Suprapubic skin (tissue), 4 donors: ENCODE results near the gene GRXCR2. TPM values are rescaled to one million over a fixed set of nuclear protein-coding genes. Genes with fewer than 3 reads are reported as not detected.

ENCODE experiments used
- DNase-seq, 2 donors: peaks; one replicate each; pipeline ENCODE4 v3.0.0-alpha.2; 2019; ENCODE audit warnings: low spot score in 2 of 2
- H3K27ac ChIP-seq: fragments of 200-600 bp; sonication (generic); one replicate; pipeline ENCODE4 v1.5.1; 2019
- H3K27me3 ChIP-seq: fragments of 200-600 bp; sonication (generic); one replicate; pipeline ENCODE4 v1.5.1; 2019
- H3K36me3 ChIP-seq: fragments of 200-600 bp; sonication (generic); one replicate; pipeline ENCODE4 v1.5.1; 2019
- H3K4me1 ChIP-seq: fragments of 200-600 bp; sonication (generic); one replicate; pipeline ENCODE4 v1.5.1; 2019
- H3K4me3 ChIP-seq: fragments of 200-600 bp; sonication (generic); one replicate; pipeline ENCODE4 v1.5.1; 2019; ENCODE audit warnings: mild to moderate bottlenecking
- H3K9me3 ChIP-seq: fragments of 200-600 bp; sonication (generic); one replicate; pipeline ENCODE4 v1.5.1; 2019
- EP300 ChIP-seq: sonication (generic); formaldehyde crosslinking; IDR thresholded peaks from one replicate; pipeline ENCODE4 v1.6.1; 2017; ENCODE audit warnings: antibody characterized with exemption
- POLR2A ChIP-seq, 2 donors: fragments of 450-650 bp; IDR thresholded peaks; one replicate each; pipeline ENCODE4 v1.6.1; 2017; ENCODE audit warnings: antibody characterized with exemption in 2 of 2, mild to moderate bottlenecking in 2 of 2, moderate library complexity in 2 of 2
- POLR2AphosphoS5 ChIP-seq, 3 donors: sonication (generic); formaldehyde crosslinking; IDR thresholded peaks; one replicate each; pipeline ENCODE4 v1.6.1; 2017; ENCODE audit warnings: antibody characterized with exemption in 3 of 3
- WGBS: methylation state at CpG from one replicate; pipeline ENCODE4 v1.1.5; 2018; 5-methylcytosine and 5-hydroxymethylcytosine counted together
- total RNA-seq, 4 donors: library from RNA; depleted of rRNA; stranded (reverse); fragments of >200 nt; gene quantifications; one replicate each; pipeline ENCODE4 v1.1.0, GENCODE V29; 2016
- TF ChIP-seq, protein P1 (sequence below), 2 donors: fragments of 200-600 bp in 1 of 2; fragments of 450-650 bp in 1 of 2; sonication (generic) in 1 of 2; IDR thresholded peaks; one replicate each; pipeline ENCODE4 v1.5.1; 2016 to 2019; ENCODE audit warnings: antibody characterized with exemption in 2 of 2, mild to moderate bottlenecking in 1 of 2, moderate library complexity in 1 of 2

The GRXCR2 gene, protein sequence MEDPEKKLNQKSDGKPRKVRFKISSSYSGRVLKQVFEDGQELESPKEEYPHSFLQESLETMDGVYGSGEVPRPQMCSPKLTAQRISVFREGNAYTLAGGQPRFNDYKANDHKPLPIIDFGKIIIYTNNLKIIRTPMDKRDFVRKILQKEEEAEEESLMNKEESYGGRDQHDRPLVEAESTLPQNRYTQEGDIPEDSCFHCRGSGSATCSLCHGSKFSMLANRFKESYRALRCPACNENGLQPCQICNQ
- under 1 TPM in 2 of 4 donors, not detected in 2; 0.47 to 0.76 TPM for total RNA-seq

DNA sequence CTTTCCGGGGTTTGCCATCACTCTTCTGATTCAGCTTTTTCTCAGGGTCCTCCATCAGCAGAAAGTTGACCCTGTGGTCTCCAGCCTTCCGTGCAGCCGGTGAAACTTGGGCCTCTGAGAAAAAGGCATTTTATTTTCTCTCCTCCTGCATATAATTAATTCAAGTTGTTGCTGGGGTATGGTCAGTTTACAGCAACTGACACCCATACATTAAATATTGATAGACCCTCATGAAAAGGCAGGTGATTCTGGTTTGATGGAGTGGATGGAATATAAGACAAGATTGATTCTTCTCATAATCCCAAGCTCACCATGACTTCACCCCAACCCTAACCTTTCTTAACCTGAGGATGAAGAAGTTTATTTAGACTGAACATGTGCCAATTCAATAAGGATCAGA, at the start of gene GRXCR2:
Gene GRXCR2 (minus strand): TSS at position 101 of the 400 bp plus-strand sequence. CDS start 46 bp downstream, at position 55.
- Histone ChIP-seq H3K27me3 (no peaks in the 10 kb centered on the region), H3K9me3 (no peaks in the 10 kb centered on the region), H3K36me3 (no peaks in the 10 kb centered on the region), H3K4me1 (no peaks in the 10 kb centered on the region), H3K4me3 (no peak within 1 kb of the TSS), H3K27ac (no peak within 1 kb of the TSS)
- no peak for DNase-seq
- 82% methylated on average over 3 of the region's 3 CpGs for WGBS
- TF ChIP-seq EP300 (no peak), POLR2A (IDR thresholded peaks at IDR 0.05) (no peak), POLR2AphosphoS5 (IDR thresholded peaks at IDR 0.05) (no peak)
- TF ChIP-seq, protein P1, sequence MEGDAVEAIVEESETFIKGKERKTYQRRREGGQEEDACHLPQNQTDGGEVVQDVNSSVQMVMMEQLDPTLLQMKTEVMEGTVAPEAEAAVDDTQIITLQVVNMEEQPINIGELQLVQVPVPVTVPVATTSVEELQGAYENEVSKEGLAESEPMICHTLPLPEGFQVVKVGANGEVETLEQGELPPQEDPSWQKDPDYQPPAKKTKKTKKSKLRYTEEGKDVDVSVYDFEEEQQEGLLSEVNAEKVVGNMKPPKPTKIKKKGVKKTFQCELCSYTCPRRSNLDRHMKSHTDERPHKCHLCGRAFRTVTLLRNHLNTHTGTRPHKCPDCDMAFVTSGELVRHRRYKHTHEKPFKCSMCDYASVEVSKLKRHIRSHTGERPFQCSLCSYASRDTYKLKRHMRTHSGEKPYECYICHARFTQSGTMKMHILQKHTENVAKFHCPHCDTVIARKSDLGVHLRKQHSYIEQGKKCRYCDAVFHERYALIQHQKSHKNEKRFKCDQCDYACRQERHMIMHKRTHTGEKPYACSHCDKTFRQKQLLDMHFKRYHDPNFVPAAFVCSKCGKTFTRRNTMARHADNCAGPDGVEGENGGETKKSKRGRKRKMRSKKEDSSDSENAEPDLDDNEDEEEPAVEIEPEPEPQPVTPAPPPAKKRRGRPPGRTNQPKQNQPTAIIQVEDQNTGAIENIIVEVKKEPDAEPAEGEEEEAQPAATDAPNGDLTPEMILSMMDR (IDR thresholded peaks at IDR 0.05) = no peak

DNA sequence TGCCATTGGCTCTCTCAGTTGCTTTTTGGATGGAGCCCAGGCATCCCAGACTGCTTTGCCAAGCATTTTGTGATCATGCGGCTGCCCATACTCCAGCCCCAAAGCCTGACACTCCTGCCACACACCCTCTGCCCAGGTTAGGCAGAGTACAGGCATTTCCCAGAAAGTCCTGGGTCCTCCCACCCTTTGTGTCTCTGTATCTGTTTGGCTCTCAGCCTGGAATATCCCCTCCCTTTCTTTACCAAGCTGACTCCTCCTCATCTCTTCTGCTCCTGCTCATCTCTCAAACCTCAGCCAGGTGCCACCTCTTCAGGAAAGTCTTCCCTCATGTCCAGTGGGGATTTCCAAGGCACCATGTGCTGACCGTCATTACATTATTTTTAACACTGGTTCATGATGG, 49.2 kb upstream of the GRXCR2 start:
- Histone ChIP-seq H3K4me3 (no peak overlapping the region), H3K27ac (no peak overlapping the region), H3K36me3 (no peaks in the 10 kb centered on the region), H3K4me1 (peaks cover 22% of the 10 kb centered on the region), H3K9me3 (no peaks in the 10 kb centered on the region), H3K27me3 (no peaks in the 10 kb centered on the region)
- TF ChIP-seq EP300 = no peak
- no peak for DNase-seq
- WGBS = 52% methylated on average over 2 of the region's 2 CpGs

DNA sequence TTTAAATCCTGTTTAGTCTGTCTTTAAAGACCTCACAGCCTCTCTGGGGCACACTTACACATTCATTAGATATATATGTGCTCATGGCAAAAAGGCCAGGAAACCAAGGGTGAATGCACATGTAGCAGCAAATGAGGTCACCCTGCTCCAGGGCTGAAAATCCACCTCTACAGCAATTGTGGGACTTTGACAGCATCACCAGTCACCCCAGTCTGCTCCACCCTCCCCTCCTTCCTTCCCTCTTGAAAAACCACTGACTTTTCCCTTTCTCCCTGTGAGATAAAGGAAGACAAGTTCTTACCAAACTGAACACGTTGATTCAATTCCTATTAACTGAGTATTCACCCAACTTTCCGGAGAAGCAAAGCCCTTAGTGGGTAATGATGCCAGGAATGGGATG, 48.4 kb upstream of the GRXCR2 start:
- Histone ChIP-seq H3K4me3 (no peak overlapping the region), H3K27ac (no peak overlapping the region), H3K9me3 (no peaks in the 10 kb centered on the region), H3K27me3 (no peaks in the 10 kb centered on the region), H3K4me1 (peaks cover 21% of the 10 kb centered on the region), H3K36me3 (no peaks in the 10 kb centered on the region)
- 46% methylated on average over 2 of the region's 2 CpGs for WGBS
- no peak for DNase-seq
- TF ChIP-seq POLR2A (IDR thresholded peaks at IDR 0.05) = no peak
- no peak for TF ChIP-seq EP300
- TF ChIP-seq, protein P1 (IDR thresholded peaks at IDR 0.05) = no peak
- TF ChIP-seq POLR2AphosphoS5 (IDR thresholded peaks at IDR 0.05) = no peak

DNA sequence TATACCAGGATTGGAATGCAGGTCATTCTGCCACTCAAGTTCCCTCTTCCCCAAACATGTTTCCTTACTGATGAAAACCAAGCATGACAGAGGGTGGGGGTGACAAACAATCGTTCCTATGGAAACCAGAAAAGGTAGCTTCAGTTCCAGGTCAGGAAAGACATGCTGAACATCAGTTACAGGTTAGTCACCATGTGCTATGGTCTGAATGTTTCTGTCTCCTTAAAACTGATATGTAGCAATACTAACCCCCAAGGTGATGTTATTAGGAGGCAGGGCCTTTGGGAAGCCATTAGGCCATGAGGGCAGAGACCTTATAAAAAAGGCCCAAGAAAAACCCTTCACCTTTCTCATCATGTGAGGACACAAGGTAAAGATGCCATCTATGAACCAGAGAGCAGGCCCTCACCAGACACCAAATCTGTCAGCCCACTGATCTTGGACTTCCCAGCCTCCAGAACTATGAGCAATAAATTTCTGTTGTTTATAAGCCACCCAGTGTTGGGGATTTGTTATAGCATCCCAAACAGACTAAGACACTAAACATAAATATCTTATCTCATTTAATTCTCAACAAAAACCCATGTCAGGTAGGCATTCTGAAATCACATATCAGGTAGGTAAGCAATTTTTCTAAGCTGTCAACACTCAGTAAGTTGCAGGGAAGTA, 47.9 kb upstream of the GRXCR2 start:
- Histone ChIP-seq H3K9me3 (no peaks in the 10 kb centered on the region), H3K27ac (no peak overlapping the region), H3K27me3 (no peaks in the 10 kb centered on the region), H3K4me3 (no peak overlapping the region), H3K36me3 (no peaks in the 10 kb centered on the region), H3K4me1 (peaks cover 17% of the 10 kb centered on the region)
- no peak for DNase-seq
- no peak for TF ChIP-seq POLR2A (IDR thresholded peaks at IDR 0.05)
- no peak for TF ChIP-seq EP300
- TF ChIP-seq, protein P1 (IDR thresholded peaks at IDR 0.05) = no peak
- no peak for TF ChIP-seq POLR2AphosphoS5 (IDR thresholded peaks at IDR 0.05)
- whole genome bisulfite sequencing = 84% methylated on average over 1 of the region's 1 CpG

DNA sequence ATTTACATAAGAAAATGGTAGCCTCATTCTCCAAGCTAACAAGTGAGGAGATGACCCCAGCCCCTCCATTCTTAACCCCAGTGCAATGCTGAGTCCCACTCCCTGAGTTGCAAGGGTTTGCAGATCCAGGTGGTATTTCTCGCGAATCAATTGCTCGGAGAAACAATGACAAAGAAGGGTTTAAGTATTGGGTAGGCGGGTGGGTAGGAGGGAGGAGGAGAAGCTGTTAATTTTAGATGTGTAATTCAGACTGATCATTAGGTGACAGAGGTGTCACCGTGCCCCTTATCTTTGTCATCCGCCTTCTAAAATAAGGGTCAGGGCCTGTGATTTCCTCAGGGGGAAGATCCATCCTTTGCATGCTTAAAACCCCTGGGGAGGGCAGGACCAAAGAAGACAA, 46.6 kb upstream of the GRXCR2 start:
- no peaks in the 10 kb centered on the region for H3K27me3 ChIP-seq
- H3K4me1 ChIP-seq = peaks cover 4% of the 10 kb centered on the region
- WGBS = 85% methylated on average over 6 of the region's 6 CpGs
- no peaks in the 10 kb centered on the region for H3K36me3 ChIP-seq
- DNase-seq = no peak
- no peak for TF ChIP-seq POLR2A (IDR thresholded peaks at IDR 0.05)
- no peak for TF ChIP-seq POLR2AphosphoS5 (IDR thresholded peaks at IDR 0.05)
- no peak for TF ChIP-seq EP300
- TF ChIP-seq, protein P1 (IDR thresholded peaks at IDR 0.05) = no peak
- no peak overlapping the region for H3K4me3 ChIP-seq
- H3K27ac ChIP-seq = no peak overlapping the region
- H3K9me3 ChIP-seq = no peaks in the 10 kb centered on the region
